PC-3 (cell line): ENCODE measurements around the gene OR2J3. TPM values are rescaled to one million over a fixed set of nuclear protein-coding genes. Genes with fewer than 3 reads are reported as not detected.
"Not testable (repeated sequence)": the region's sequence is repeated elsewhere in the genome, so short reads cannot be mapped to it uniquely, and the experiment has no call there.

Source experiments
- ATAC-seq: fragments of 200-7000 bp; cut with Tn5 transposase; 2 replicates; pipeline ENCODE4 v1.9.1; 2020; ENCODE audit warnings: mild to moderate bottlenecking, moderate library complexity
- BruUV-seq: library from RNA; stranded (reverse); fragments of 400-500 nt; replicated peaks from 2 replicates; lab custom pipeline; 2021; lab: Mats Ljungman, UMichigan
- CTCF ChIA-PET: fragments of 300-600 bp; sonication (Branson Sonifier 250); formaldehyde crosslinking; loops from one replicate; lab custom pipeline; 2022; ENCODE audit warnings: antibody characterized with exemption; lab: Charles Lee
- POLR2A ChIA-PET: fragments of 300-600 bp; sonication (Branson Sonifier 250); formaldehyde crosslinking; loops from one replicate; lab custom pipeline; 2022; ENCODE audit warnings: antibody characterized with exemption; ENCODE audit not compliant: unreplicated experiment; lab: Charles Lee
- DNase-seq: peaks from one replicate; pipeline ENCODE4 v3.0.0-alpha.2; 2015
- H2AFZ ChIP-seq: fragments of 300-600 bp; sonication (generic); 2 replicates; pipeline ENCODE4 v1.6.0; 2016; ENCODE audit warnings: antibody characterized with exemption, low read length
- H3F3A ChIP-seq: fragments of 300-600 bp; sonication (generic); one replicate; pipeline ENCODE4 v1.6.0; 2017; ENCODE audit warnings: antibody characterized with exemption, low read length, control low read depth, mild to moderate bottlenecking; ENCODE audit not compliant: unreplicated experiment
- H3K27ac ChIP-seq: fragments of 300-600 bp; sonication (generic); 2 replicates; pipeline ENCODE4 v1.5.1; 2016; ENCODE audit warnings: mild to moderate bottlenecking, low read length
- H3K27me3 ChIP-seq: fragments of 300-600 bp; sonication (generic); 2 replicates; pipeline ENCODE4 v1.6.1; 2016; ENCODE audit warnings: low read length, mixed read lengths
- H3K36me3 ChIP-seq: fragments of 300-600 bp; sonication (generic); 2 replicates; pipeline ENCODE4 v1.6.1; 2016; ENCODE audit warnings: low read depth, mixed run types, low read length, mixed read lengths
- H3K4me1 ChIP-seq: fragments of 300-600 bp; sonication (generic); 2 replicates; pipeline ENCODE4 v1.5.1; 2016; ENCODE audit warnings: low read length; ENCODE audit not compliant: insufficient read depth
- H3K4me2 ChIP-seq: fragments of 300-600 bp; sonication (generic); 2 replicates; pipeline ENCODE4 v1.6.0; 2016; ENCODE audit warnings: low read length
- H3K4me3 ChIP-seq: fragments of 300-600 bp; sonication (generic); 2 replicates; pipeline ENCODE4 v1.5.1; 2016; ENCODE audit warnings: mild to moderate bottlenecking, low read length, mixed read lengths
- H3K79me2 ChIP-seq: fragments of 300-600 bp; sonication (generic); 2 replicates; pipeline ENCODE4 v1.6.1; 2017; ENCODE audit warnings: low read length, mixed read lengths
- H3K9ac ChIP-seq: fragments of 300-600 bp; sonication (generic); 2 replicates; pipeline ENCODE4 v1.6.0; 2016; ENCODE audit warnings: mild to moderate bottlenecking, low read length
- H3K9me2 ChIP-seq: fragments of 300-600 bp; sonication (generic); replicated peaks from 2 replicates; pipeline ENCODE4 v1.6.1; 2016; ENCODE audit warnings: mixed run types, low read length, mixed read lengths
- H3K9me3 ChIP-seq: fragments of 300-600 bp; sonication (generic); 2 replicates; pipeline ENCODE4 v1.6.1; 2016; ENCODE audit warnings: low read length, mixed read lengths
- H4K20me1 ChIP-seq: fragments of 300-600 bp; sonication (generic); 2 replicates; pipeline ENCODE4 v1.6.1; 2016; ENCODE audit warnings: low read length, mixed read lengths
- CTCF ChIP-seq: fragments of 300-600 bp; sonication (generic); conservative IDR thresholded peaks from 2 replicates; pipeline ENCODE4 v1.5.1; 2017; ENCODE audit warnings: antibody characterized with exemption, low read depth, mild to moderate bottlenecking, low read length
- EZH2 ChIP-seq: fragments of 300-600 bp; sonication (generic); IDR thresholded peaks from one replicate; pipeline ENCODE4 v1.6.1; 2017; ENCODE audit warnings: antibody characterized with exemption, mild to moderate bottlenecking, low read length; ENCODE audit not compliant: unreplicated experiment
- EZH2phosphoT487 ChIP-seq: fragments of 300-600 bp; sonication (generic); IDR thresholded peaks from 2 replicates; pipeline ENCODE4 v1.6.1; 2018; ENCODE audit warnings: mild to moderate bottlenecking, antibody characterized with exemption, low read length, borderline replicate concordance
- intact Hi-C: fragments of 100-400 bp; cut with micrococcal nuclease; formaldehyde crosslinking; loops from 2 replicates; pipeline ENCODE4 v1.9.0; 2023
- total RNA-seq: library from RNA; depleted of rRNA; stranded (reverse); fragments of >200 nt; gene quantifications from 2 replicates; pipeline ENCODE4 v1.2.3, GENCODE V29; 2014

OR2J3 gene
- total RNA-seq, 1 experiment from 2014 or later: not detected

- Histone ChIP-seq H3K27ac (no peak overlapping the region), H3K27me3 (0 out of 2 replicates have a peak, but pooled peaks cover 4% of the 10 kb centered on the region), H3K9ac (no peak overlapping the region), H3K4me1 (no peaks in the 10 kb centered on the region), H2AFZ (no peak overlapping the region), H4K20me1 (no peaks in the 10 kb centered on the region), H3K9me2 (no peaks in the 10 kb centered on the region), H3F3A (no peaks in the 10 kb centered on the region), H3K9me3 (no peaks in the 10 kb centered on the region), H3K36me3 (no peaks in the 10 kb centered on the region), H3K79me2 (no peaks in the 10 kb centered on the region), H3K4me3 (no peak overlapping the region), H3K4me2 (no peak overlapping the region)
- ChIA-PET POLR2A (no interaction called here), CTCF (no interaction called here)
- TF ChIP-seq EZH2 (no peak), EZH2phosphoT487 (no peak), CTCF (no peak)
- intact Hi-C loops: no loop called here
- no TSS peak for BruUV-seq
- DNase-seq (peak; percentile 4), ATAC-seq (no peak)
Observed at GRCh38 chr6:29146179-29146578, 38.3 kb downstream of the OR2J3 start.

- Histone ChIP-seq H3K27ac (no peak overlapping the region), H3K9ac (no peak overlapping the region), H2AFZ (no peak overlapping the region), H4K20me1 (no peaks in the 10 kb centered on the region), H3K36me3 (no peaks in the 10 kb centered on the region), H3K4me1 (no peaks in the 10 kb centered on the region), H3K9me2 (no peaks in the 10 kb centered on the region), H3K4me2 (no peak overlapping the region), H3F3A (no peaks in the 10 kb centered on the region), H3K27me3 (0 out of 2 replicates have a peak, but pooled peaks cover 4% of the 10 kb centered on the region), H3K79me2 (no peaks in the 10 kb centered on the region), H3K9me3 (no peaks in the 10 kb centered on the region), H3K4me3 (no peak overlapping the region)
- DNase-seq (no peak), ATAC-seq (no peak)
- ChIA-PET CTCF (no interaction called here), POLR2A (no interaction called here)
- no TSS peak for BruUV-seq
- no peak for TF ChIP-seq EZH2phosphoT487
- intact Hi-C loops: no loop called here
Observed at GRCh38 chr6:29147074-29147473, 39.2 kb downstream of the OR2J3 start.

GRCh38 chr6:29149444-29149843 is 41.6 kb downstream of the OR2J3 start:
- H3K36me3 ChIP-seq, BruUV-seq: not testable (repeated sequence)

GRCh38 chr6:29153083-29153482 is 45.2 kb downstream of the OR2J3 start:
- CTCF ChIA-PET: no interaction called here
- no peak for DNase-seq

More at GRCh38 chr6:29149444-29149843, 41.6 kb downstream of the OR2J3 start:
- H3K9me3 ChIP-seq, H3K79me2 ChIP-seq, H3K27ac ChIP-seq, H3K9ac ChIP-seq, DNase-seq, POLR2A ChIA-PET, H3K9me2 ChIP-seq, CTCF ChIA-PET, H3K4me1 ChIP-seq, H3K4me3 ChIP-seq, ATAC-seq, intact Hi-C loops, H2AFZ ChIP-seq, H4K20me1 ChIP-seq, H3K4me2 ChIP-seq, H3F3A ChIP-seq, H3K27me3 ChIP-seq: not testable (repeated sequence)

More at GRCh38 chr6:29153083-29153482, 45.2 kb downstream of the OR2J3 start:
- POLR2A ChIA-PET: no interaction called here
- Histone ChIP-seq H2AFZ (no peak overlapping the region), H3K9ac (no peak overlapping the region), H4K20me1 (no peaks in the 10 kb centered on the region), H3K4me1 (no peaks in the 10 kb centered on the region), H3K36me3 (no peaks in the 10 kb centered on the region), H3K27me3 (0 out of 2 replicates have a peak, but pooled peaks cover 5% of the 10 kb centered on the region), H3K79me2 (no peaks in the 10 kb centered on the region), H3K4me2 (no peak overlapping the region), H3F3A (no peaks in the 10 kb centered on the region), H3K4me3 (no peak overlapping the region), H3K9me2 (no peaks in the 10 kb centered on the region), H3K9me3 (no peaks in the 10 kb centered on the region), H3K27ac (no peak overlapping the region)
- intact Hi-C loops: no loop called here
- no TSS peak for BruUV-seq
- no peak for TF ChIP-seq EZH2phosphoT487
- TF ChIP-seq EZH2: no peak
- TF ChIP-seq CTCF: no peak
- no peak for ATAC-seq
